DMS153 treated with DMSO at 0.1 percent for 48 hours (cell line): Measurements from ENCODE around the gene TPM3.
"Not testable (repeated sequence)": the region's sequence is repeated elsewhere in the genome, so short reads cannot be mapped to it uniquely, and the experiment has no call there.

Experiments used
- DNase-seq: peaks from one replicate; lab custom pipeline; 2025; ENCODE audit not compliant: unreplicated experiment; lab: John Stamatoyannopoulos, UW

The TPM3 gene

DNA sequence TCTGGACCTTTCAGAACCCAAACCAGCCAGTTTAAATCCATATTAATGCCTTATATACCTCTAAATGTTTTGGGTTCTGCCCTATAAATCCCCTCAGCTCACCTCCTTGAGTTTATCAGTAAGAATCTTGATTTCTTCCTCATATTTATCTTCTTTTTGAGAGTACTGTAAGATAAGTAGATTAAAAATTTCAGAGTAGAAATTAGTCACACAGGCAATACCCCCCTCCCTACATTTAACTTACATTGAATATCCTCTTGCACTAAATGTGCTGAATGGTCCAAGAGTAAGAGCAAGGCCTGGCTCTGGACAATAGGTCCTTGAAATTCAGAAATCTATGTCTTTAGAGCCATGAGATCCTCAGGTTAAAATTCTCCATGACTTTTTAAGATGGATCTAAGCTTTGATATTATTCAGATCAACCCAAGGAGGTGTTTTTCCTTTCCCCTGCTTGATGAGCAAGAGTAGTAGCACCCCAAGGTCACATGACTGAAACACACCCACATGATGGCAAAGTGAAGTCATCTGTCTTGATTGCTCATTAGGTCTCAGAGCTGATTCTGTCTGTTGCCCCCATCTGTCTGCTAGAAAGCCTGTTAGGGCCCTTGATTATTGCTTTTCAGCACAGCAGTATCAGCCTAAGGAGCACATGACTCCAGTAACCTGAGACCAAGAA is 21.2 kb downstream of the TPM3 start:
- DNase-seq = no peak

DNA sequence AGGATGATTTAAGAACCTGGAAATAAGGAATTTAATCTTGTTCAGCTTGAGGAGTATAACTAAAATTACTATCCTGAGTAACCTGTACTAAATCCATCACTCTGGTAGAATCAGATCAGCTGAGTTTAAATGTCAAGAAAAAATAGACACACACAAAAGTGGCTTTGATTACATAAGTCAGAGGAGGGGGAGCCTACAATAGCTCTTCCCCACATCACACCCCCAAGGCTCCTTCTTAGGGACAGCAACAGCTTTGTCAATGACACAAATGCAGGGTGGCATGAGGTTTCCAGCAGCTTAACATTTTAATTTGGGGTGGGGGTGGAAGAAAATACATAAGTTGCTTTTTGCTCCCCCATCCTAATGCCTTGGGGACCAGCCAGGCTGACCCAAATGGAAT is 24.4 kb downstream of the TPM3 start:
- DNase-seq = no peak

DNA sequence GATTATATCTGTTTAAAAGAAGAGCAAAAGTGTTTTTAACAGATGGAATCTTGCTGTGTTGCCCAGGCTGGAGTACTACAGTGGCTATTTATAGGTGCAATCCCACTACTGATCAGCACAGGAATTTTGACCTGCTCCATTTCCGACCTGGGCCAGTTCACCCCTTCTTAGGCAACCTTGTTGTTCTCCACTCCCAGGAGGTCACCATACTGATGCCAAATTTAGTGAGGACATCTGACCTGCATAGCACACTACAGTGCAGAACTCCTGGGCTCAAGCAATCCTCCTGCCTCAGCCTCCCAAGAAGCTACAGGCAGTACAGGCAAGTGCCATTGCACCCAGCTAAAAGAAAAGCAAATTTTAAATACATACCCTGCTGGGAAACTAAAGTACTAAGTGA is 25.7 kb downstream of the TPM3 start:
- DNase-seq = no peak

DNA sequence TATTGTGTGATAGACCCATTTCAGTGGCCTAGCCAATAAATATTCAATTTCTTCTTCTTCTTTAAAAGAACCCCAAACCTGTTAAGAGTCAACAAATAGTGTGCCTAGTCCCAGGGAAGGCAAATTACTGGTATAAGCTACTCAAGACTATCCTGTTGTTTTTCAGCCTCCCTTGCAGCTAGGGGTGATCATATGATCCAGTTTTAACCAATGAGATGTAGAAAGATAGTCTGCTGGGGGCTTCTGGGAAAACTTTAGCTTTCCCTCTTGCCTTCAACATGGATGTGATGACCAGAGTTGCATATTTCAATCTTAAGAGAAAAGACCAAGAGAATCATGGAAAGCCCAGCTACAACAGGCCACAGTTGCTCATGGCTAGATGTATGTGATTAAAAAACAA is 32.3 kb downstream of the TPM3 start:
- DNase-seq = no peak

DNA sequence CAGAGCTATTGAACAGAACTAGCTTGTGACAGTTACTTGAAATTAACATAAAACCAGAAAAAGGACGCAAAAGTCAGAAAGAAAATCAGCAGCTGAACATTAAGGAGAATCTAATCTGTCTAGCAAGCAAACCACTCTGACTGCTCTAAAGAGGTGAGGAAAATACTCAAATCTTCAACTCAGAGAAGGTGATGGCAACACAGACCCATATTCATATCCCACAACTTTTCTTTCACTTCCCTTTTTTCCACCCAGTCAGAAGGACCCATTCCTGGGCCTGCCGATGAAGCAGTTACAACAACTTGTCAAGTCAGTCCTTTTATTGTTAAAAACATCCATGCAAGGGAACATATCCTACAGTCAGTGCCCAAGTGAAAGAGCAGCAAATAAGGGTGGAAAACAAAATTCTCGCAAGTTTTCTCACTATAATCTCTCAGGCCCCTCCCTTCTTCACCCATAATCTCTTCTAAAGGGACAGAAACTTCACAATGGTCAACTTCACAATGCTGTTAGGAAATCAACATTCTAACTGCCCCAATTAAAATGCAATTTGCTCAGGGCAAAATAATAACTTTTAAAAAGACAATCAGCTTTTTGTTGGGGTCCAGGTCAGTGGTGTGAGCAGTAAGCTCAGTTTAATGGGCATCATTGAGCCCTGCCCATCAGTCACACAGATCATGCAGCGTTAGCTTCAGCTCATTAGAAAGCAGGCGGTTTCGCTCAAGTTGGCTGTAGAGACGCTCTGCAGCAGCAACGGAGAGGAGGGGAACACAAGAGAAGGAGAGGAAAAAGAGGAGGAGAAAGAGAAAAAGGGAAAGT is 33.4 kb downstream of the TPM3 start:
- no peak for DNase-seq

DNA sequence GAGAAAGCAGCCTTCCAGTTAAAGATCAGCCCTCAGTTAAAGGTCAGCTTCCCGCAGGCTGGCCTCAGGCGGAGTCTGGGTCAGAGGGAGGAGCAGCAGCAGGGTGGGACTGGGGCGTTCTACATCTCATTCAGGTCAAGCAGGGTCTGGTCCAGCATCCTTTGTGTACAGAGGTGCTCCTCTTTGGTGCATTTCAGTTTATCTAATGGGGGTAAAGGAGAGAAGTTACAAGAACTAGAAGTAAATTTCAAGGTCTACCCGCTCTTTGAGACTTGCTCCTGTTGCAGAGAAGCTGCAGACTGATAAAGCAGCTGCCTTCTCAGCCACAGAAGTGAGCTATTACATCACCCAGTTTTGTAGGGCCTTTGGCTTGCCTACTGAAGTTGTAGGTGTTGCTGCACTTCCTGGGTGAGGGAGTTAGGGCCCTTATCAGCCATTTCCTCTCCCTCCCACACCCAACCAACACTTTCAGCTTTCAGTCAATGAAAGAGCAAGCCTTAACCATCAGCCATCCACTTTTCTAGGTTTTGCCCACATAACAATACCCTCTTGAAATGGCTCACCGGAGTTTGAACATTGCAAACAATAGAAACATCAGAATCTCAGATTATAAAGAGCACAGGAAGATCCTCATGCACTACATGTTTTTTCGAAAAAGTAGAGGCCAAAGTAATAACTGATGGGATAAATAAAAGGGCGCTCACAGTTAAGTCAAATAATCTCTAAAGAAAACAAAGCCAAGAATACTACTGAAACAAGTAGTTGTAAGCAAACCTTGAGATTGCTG is 34.2 kb downstream of the TPM3 start:
- DNase-seq = no peak

DNA sequence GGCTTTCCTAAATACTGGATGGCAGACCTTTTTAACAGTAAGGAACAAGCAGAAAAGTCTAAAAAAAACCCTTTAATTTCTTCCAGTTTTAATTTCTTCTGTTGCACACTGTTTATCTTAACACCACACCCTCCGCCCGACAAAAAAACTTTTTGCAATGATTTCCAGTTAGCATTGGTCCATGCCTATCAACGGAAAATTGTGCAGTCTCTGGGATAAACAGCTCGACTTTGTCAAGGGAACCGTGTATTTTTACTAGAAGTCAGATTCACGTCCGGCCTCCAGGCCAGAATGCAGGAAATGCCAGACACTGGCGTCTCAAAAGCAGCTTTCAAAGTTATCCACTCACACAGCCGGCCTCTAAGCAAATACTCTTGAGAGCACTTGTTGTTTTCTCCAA is 36.6 kb downstream of the TPM3 start:
- DNase-seq = peak; percentile 65

DNA sequence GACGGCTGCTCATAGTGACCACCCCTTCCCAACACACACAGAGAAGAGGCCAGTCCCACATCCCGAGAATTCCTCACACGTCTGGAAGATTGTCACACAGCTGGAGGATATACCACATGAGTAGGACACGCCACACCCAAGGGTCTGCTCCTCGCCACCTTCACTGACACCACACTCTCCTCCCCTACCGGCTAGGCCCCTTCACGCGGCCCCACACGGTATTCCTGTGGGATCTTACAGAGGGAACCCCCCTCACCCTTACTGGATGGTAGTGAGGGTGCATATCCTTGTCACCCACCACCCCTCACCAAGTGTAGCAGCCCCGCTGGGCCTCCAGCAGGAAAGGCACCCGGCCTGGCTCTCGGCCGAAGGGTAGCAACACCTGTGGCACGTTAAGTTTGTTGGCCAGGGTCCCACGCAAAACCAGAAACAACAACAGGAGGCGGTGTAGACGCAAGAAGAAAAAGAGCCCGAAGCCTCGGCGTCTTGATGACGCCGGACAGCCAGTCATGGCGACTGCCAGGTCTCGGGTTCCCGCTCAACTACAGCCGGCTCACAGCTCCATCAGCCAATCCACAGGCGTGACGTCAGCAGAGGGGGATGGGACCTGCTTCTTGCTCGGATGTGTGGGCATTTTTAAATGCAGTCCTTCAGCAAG is 37.2 kb downstream of the TPM3 start, which contains the start of gene NUP210L:
Gene NUP210L (minus strand): TSS at position 540 of the 658 bp plus-strand sequence.
- peak; percentile 93 for DNase-seq

DNA sequence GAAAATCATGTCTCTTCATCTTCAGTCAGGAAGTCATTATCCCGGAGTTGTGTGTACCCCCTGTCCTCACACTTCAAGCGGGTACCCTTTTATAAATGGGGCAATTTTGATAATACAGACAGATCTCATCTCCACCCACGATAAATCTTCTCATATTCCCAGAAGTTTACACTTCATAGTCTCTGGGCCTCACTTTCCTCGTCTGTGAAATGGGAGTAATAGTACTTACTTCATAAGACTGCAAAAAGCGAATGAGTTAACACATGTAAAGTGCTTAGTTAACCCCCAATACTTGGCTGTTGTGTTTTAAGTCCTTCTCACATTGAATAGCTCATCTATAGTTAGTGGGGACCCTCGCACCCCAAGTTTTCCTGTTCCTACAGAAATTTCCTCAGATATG is 37.8 kb downstream of the TPM3 start:
- DNase-seq = no peak

DNA sequence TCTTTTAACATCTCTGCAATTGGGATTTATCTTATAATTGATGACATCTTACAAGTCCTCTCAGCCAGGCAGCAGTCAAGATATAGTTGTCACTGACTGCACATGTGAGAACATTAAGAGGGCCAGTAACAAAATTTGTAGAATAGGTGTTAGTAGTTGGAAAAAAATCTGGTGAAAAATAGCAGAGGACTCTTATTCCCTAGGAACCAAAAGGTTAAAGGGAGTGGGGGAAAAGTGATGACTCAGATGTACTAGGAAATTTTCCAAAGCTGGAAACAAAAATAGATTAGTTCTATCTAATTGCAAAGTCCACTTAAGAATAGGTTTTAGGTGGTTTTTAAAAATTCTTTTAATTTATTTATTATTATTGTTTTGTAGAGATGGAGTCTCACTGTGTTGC is 40.6 kb downstream of the TPM3 start:
- no peak for DNase-seq

DNA sequence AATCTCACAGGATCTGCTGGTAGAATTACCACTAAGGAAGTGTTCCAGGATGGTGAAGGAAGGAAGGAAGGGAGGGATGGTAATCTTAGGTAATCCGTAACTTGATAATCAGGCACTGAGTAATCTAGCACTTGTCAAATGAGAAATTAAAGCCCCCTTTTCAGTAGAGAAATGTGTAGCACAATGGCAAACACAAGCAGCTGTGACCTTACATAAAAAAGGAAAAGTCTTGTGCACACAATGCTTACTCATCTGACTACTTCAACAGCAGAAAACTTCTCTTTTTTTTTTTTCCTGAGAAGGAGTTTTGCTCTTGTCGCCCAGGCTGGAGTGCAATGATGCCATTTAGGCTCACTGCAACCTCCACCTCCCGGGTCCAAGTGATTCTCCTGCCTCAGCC is 43.1 kb downstream of the TPM3 start:
- DNase-seq = no peak

DNA sequence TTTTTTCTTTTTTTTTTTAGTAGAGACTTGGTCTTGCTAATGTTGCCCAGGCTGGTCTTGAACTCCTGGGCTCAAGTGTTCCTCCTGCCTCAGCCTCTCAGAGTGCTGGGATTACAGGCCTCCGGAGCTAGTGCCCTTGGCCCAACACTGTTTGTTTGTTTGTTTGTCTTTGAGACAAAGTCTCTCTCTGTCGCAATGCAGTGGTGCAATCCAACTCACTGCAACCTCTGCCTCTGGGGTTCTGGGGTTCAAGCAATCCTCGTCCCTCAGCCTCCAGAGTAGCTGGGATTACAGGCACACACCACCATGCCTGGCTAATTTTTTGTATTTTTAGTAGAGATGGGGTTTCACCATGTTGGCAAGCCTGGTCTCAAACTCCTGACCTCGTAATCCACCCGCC is 44.4 kb downstream of the TPM3 start:
- DNase-seq = not testable (repeated sequence)

DNA sequence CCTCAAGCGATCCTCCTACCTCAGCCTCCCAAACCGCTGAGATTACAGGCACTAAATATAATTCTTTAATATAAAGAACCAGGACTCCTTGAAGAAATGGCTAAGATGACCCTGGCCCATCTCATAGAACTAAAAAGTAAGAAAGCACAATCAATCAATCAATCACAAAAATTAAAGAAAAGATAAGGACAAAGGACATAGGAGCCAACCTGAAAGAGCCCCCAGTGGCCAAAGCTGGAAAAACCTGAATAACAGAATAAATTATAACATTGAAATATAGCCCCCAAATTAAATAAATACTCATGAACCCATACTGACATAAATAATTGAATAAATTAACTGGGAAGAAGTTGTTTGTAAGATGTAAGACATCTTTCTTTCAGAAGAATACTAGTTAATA is 45.9 kb downstream of the TPM3 start:
- no peak for DNase-seq

DNA sequence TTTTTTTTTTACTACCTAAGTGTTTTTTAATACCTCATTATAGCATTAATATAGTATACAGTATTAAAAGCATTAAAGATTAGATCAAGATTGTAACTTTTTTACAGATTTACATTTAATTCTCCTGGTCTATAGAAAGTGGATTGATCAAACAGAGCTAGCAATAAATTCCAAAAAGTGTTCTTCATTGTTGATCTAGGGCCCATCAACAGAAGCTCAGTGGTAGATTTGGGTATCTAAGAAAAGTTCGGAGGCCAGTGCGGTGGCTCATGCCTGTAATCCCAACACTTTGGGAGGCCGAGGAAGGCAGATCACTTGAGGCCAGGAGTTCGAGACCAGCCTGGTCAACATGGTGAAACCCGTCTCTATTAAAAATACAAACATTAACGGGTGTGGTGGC is 49.5 kb downstream of the TPM3 start:
- DNase-seq = no peak

DNA sequence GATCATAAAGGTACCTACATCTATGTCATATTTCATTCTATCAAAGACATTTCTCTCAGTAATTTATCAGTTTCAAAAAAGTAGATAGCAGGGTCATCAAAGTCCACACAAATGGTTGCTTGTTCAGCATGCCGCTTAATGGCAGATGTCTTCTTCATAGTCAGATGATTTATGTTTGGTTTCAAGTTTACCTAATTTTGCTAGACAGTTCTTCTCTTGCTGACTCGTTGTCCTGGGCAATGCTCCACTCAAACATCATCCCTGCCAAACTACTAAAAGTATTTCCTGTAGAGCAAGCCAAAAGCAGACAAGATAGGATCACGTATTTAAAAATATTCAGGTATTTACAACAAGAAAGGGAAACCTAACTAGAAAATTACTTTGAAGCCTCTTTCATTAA is 50.7 kb downstream of the TPM3 start:
- DNase-seq = no peak

DNA sequence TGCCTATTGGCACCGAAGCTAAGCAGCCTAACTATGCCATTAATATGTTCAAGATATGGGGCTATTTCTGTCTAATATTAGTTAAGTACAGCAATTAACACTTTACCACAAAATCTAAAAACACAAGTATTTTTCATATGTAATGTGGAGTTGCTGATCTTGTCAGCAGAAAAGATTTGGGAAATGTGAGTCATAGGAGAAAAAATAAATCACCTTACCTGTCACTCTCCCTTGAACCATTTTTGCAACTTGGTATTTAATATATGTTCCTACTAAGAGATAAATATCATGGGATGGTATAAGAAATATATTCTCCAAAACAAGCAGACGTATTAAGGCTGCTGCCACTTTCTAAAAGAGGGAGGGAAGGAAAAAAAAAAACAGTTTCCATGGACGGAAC is 54.0 kb downstream of the TPM3 start:
- DNase-seq = no peak

DNA sequence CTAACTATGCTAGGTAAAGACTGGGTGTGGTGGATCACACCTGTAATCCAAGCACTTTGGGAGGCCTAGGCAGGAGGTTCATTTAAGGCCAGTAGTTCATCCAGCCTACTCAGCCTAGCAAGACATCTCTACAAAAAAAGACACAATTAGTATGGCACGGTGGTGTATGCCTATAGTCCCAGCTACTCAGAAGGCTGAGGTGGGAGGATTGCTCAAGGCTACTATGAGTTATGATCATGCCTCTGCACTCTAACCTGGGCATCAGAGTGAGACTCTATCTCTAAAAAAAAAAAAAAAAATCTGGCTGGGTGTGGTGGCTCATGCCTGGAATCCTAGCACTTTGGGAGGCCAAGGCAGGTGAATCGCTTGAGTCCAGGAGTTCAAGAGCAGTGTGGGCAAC is 58.6 kb downstream of the TPM3 start:
- no peak for DNase-seq

DNA sequence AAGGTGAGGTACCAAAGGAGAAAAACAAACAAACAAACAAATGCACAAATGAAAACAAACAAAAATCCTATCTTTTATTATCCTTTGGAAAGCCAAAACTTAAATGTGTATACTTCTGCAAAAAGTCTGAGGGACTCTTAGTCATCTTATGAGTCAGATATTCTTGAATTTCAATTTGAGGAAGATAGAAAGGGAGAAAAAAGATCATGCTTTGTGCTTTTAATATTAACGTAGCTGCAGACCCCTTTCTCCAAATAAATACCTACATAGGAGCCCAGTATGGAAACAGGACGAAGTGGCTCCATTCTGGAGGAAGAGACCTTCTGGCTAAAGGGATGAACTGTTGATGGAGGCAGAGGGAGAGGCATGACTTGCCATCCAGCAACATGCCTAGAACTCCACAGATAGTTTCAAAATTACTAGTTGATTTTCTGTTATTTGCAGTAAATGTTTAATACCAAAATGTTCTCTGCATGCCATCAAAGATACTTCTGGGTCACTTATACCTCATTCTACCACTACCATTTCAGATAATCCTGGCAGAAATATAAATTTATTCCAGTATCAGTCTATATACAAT is 62.4 kb downstream of the TPM3 start:
- DNase-seq = no peak

DNA sequence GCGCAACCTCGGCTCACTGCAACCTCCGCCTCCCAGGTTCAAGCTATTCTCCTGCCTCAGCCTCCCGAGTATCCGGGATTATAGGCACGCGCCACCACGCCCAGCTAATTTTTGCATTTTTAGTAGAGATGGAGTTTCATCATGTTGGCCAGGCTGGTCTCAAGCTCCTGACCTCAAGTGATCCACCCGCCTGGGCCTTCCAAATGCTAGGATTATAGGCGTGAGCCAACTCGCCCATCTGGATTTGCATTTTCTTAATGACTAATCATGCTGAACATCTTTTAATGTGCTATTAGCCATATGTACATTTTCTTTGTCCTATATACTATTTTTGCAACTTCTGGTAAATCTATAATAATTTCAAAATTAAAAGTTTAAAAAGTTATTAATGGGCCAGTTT is 68.7 kb downstream of the TPM3 start:
- not testable (repeated sequence) for DNase-seq

DNA sequence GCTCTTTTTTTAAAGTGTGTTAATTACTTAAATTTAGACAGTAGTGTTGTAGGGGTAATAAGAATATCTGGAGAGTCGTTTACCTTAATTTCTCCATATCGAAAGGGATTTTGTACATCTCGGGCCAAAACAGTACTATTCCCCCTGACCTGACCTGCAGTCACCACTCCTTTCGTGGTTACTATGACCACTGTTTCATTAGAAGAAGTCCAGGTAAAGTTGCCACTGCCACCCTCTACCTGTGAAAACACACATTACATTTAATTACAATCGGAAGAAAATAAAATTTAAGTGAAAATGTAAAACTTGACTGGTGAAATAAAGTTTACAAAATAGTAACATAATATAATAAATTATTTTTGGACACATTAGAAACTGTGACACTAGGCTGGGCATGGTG is 74.3 kb downstream of the TPM3 start:
- DNase-seq = no peak

DNA sequence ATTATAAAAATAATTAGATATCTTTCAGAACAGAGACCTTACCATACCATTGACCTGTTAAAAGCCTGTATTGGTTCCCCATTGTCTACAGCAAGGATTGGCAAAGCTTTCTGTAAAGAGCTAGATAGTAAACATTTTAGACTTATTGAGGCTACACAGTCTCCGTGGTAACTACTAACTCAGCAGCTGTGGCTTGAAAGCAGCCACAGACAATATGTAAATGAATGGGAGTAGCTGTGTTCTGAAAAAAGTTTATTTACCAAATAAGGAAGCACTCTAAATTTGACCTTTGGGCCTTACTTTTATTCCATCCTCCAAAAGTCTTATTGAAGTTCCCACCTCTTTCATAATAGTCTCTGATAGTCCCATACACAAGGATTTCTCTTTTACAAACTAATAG is 76.7 kb downstream of the TPM3 start:
- no peak for DNase-seq
